A204.1 (cell line): ENCODE data around the gene UNC5CL.

Source experiments
- FAIRE-seq: peaks from 2 replicates; lab custom pipeline; 2012; peaks lifted over from hg19 to GRCh38; lab: Jason Lieb, UNC

The UNC5CL gene

DNA sequence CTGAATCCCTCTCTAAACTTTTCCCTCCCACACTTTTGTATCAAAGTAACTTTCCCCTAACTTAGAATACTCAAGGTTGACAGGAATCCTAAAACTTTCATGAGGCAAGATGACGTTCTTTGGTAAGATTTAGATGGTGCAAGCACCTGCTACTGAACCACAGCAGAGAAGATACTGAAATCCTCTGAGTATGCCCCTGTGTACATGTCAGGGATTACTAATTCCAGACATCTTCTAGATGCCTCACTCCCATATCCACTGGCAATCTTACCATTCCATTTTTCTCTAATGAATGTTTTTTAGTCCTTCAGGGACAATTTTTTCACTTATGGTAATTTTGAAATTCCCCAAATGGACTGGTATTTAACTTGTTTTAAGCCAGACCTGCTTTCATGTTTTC is 23.0 kb upstream of the UNC5CL start:
- no peak for FAIRE-seq

DNA sequence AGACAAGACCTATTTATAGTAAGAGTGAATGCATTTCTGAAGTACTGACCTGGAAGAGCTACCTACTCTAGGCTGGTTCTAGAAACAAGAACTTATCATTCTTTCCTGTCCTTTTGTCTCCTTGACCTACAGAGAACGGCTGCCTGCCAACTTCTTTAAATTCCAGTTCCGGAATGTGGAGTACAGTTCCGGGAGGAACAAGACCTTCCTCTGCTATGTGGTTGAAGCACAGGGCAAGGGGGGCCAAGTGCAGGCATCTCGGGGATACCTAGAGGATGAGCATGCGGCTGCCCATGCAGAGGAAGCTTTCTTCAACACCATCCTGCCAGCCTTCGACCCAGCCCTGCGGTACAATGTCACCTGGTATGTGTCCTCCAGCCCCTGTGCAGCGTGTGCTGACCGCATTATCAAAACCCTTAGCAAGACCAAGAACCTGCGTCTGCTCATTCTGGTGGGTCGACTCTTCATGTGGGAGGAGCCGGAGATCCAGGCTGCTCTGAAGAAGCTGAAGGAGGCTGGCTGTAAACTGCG is 22.2 kb upstream of the UNC5CL start:
- FAIRE-seq, result no peak

DNA sequence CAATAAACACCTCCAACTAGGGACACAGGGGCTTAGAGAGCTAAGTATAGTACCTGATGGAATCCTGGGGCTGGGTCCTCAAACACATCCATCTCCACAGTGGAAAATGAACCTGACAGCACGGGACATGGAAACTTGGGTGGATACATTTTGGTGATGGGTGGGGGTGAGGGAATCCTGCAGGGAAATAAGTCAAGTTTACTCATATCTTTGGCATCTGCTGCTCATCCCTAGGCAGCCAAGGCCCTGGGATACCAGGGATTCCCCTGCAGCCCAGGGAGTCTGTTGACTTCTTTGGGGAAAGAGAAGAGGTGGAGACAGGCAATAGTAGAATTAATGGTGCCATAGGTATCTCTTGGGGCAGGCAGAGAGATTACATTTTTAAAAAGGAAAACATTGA is 20.5 kb upstream of the UNC5CL start:
- no peak for FAIRE-seq

DNA sequence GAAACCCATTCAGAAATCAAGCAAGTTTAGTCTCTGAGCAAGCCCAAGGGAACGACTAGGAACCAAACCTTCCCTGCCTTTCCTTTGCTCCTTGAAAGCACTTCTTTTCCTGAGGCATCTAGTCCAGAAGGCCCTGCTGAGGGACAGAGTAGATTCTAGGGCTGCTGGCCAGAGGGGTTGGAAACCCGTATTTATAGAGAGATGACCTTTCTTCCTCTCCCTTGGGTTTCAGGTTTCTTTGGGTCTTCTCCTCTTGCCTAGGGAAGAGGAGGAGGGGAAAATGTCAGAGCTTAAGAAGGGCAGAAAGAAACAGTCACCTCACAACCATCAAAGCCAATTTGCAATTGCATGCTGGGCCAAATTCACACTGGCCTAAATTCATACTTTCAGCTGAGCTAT is 19.8 kb upstream of the UNC5CL start:
- no peak for FAIRE-seq

DNA sequence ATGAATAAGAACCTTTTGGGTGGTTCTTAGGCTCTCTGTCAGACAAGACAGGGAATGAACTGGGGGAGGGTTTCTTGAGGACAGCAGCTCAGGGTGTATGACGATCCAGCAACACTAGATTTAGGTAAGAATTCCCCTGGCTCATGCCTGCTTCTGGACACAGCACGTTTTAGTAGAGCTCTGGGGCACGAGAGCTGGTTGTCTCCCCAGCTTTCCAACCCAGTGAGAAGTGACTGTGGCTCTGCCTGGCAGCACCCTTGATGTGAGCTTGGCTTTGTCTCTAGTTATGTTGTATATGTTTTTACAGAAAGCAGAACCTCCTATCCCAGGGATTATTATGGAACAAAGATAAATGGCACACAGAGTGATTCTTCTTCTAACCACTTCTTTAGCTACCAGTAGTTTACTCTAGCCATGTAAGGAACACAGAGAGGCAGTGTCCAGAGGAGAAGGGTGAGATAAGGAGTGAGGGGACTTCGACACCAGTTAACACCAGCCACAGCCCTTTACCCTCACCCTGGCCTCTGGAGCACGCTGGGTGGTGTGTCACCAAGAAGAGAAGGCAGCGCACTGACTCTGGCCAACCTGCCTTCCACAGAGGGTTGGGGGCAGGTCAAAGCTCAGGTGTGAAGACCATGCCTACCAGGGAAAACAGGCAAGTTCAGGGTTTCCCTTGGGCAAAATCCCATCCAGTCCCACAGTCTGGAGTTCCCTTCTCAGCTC is 17.9 kb upstream of the UNC5CL start:
- FAIRE-seq, result no peak

DNA sequence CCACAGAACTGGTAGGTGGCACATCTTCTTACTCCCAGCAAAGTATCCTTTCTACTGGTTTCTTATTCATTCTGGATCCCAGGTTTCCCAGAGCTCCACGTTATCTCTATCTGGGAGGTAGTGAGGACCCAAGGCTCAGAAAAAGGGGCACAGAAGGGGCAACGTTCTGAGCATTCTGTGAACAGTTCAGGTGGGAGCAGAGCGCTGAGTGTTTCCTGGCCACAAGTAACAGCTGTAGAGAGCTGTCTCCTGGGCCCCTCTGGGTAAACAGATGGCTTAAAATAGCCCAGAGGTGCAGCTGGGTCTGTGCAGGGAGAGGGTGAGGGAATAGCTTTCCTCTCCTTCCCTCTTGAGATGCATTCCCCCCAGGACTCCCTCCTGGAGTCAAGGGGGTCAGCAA is 16.1 kb upstream of the UNC5CL start:
- no peak for FAIRE-seq

DNA sequence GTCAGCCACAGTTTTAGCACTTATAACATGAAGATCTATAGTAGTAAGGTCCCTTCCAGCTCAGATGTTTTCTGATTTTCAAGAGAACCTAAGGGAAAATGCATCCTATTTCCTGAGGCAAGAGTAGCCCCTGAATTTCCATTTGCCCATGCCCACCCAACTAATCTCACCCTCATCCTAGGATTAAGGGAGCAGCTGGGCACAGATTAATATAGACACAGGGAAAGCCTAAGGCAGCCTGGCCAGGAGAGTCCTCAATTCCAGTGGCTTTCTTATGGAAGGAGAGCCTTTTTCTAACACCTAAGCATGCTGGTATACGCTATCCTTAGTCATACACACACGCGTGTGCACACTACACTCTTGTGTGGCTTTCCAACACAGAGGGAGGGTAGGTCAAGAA is 15.5 kb upstream of the UNC5CL start:
- no peak for FAIRE-seq

DNA sequence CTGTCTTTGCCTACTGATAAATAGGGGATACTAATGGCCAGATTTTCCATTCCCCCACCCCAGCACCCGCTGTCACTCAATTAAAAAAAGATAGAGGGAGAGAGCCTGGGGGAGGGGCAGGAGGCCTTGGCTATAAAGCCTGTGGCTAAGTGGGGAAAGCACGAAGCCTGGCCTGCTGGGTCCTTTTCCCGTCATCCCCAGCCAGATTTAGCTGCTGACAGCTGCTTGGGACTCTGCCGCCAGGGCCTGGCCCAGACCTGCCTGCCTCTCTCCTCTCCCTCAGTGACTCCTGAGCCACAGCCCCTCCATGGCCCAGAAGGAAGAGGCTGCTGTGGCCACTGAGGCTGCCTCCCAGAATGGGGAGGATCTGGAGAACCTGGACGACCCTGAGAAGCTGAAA is 14.0 kb upstream of the UNC5CL start, which contains the start of gene APOBEC2:
APOBEC2 (plus strand) TSS at position 162 of the 400 bp plus-strand sequence; CDS start at position 308, 146 bp downstream.
- no peak for FAIRE-seq

DNA sequence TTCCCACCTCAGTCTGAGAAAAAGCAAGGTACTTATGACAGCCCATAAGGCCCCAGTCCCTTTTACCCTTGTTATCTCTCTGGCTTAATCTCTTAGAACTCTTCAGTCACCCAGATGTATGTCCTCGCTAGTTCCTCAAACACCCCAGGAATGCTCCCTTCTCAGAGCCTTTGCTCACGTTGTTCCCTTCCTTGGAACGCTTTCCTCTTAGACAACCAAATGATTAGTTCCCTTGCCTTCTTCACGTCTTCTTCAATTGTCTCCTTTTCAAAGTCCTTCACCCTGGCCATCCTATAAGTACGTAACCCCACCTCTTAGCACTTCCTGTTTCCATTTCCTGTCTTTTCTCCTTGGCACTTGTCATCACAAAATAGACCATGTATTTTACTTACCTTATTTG is 12.9 kb upstream of the UNC5CL start:
- no peak for FAIRE-seq

DNA sequence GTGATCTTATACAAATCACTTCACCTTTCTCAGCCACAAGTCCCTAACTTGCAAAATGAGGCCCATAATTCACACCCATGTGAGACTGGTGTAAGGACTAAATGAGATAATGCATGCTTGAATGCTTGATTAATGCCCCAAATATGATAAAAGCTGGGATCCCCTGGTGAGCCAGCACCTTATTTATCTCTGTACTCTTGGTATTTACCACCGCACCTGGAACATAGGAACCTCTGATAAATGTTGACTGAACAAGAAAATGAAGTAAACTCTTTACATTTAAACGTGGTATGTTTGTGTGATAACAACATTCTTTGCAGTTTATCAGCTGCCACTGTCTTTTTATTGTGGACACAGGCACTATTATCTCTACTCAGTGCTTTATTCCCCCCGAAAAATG is 11.5 kb upstream of the UNC5CL start:
- FAIRE-seq, result no peak

DNA sequence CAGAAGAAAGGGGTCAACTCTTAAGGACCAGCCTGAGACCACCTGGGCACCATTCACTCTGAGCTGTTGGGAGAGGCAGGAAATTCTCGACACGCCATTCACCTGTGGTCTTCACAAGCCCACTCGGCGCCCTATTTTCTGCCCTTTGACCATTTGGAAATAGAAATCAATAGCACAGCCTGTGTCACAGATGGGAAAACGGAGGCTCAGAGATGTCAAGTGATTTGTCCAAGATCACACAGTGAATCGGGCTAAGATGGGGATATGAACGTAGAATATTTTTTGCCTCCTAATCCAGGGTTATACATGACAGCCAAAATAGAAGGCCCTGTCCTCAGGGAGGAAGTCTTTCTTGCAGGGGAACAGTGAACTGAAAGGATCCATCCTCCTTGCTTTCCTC is 10.9 kb upstream of the UNC5CL start:
- FAIRE-seq, result no peak

DNA sequence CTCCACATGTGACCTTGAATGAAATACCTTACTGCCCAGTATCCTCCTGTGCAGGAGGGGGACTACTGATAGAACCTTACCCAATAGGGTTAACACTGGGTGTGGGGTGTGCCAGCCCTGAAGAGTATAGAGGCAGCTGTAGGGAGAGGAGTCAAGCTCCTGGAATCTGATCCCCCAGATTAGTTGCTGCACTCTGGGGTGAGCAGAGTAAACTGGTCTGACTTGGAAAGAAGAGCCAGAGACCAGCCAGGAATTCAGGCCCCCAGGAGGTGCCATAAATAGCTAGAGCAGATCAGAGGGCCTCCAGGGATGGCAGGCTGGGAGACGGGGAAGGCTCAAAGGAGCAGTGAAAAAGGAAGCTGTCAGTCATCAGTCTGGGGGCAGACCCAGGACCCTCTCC is 10.5 kb upstream of the UNC5CL start:
- no peak for FAIRE-seq

DNA sequence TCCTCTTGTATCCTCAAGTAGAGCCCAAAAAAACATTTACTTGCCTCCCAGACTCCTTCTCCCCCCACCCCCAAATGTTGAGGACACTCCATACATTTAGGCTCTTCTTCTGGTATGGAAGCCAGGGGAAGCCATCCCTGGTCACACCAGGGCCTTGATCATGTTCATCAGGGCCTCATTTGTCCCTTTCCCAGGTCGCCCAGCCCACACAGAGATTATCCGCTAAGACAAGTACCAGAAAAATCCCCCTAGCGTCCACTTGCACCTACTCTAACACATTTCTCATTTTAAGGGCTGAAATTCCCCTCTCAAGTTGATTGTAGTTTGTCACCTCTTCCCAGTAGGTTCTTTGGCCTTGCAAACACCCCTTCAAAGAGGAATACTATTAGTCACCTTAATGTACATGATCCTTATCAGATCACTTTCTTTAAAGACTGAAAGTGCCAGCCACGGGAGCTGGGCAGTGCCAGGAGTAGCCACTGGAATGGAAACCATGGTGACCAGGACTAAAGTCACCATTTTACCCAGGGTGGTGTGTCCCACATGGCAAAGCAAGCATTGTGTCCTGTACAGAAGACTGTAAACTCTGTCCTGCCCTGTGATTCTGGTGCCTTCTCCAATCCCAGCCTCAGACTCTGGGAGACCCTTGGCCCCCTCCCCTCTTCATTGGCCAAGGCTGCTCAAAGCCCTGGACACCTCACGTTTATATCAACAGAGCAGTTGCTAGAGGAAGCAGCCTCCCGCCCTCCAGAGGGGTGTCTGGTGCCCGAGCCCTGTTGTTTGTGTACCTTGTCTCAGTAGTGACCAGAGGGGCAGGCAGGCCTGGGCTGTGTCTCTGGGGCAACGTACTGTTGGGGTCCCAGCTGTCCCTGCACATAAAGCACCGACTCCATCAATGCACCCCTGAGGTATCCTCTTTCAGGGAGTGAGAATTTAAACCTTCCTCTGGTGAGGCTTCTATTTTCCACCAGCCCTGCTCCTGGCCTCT is 9.0 kb upstream of the UNC5CL start:
- FAIRE-seq, result no peak

DNA sequence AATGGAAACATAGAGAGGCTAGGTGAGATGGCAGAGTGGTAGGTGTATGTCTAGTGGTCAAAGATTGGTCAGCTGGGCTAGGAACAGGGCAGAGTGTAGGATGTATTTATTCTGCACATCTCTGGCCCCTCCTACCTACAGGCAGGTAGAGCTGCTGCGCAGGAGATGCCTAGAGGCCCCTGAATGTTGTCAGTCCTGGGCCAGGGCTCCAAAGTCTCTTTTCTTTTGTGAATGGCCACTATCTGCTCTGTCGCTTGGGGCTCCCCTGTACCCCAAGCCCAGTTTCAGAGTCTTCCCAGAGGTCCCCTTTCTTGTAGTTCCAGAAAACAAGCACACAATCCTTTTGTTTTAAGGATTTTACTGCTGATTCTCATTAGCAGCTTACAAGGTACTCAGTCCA is 8.3 kb upstream of the UNC5CL start:
- no peak for FAIRE-seq

DNA sequence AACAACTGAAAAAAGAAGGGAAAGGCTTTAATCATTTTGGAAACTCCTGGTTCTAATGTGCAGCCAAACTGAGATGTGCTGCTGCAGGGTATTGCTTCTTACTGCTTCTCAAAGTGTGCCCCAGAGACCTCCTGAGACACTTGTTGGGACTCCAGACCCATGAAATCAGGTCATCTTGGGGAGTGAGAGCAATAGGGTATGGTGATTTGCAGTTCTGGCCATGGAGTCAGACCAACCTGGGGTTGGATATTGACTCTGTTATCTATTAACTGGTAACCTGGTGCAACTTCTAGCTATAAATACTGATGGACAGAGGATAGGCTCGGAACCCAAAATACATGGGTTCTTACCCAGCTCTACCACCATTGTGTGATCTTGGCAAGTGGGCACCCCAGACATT is 7.1 kb upstream of the UNC5CL start:
- FAIRE-seq, result no peak

DNA sequence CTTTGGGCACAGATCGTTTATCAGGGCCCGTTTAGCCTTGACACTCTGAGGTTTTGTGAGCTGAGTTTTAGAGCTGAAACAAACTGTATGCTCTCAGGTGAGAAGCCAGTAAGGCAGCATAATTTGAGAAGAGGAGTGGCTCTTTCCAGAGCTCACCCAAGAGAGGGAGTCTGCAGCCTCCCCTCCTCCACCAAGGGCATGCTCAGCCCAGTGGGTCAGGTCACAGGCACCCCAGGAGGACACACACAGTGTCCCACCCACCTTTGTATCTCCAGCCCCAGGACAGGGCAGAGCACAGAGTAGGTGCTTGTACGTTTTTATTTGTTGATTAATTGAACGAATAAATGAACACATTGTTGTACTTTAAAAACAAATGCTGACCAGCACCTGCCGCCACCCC is 6.6 kb upstream of the UNC5CL start:
- no peak for FAIRE-seq

DNA sequence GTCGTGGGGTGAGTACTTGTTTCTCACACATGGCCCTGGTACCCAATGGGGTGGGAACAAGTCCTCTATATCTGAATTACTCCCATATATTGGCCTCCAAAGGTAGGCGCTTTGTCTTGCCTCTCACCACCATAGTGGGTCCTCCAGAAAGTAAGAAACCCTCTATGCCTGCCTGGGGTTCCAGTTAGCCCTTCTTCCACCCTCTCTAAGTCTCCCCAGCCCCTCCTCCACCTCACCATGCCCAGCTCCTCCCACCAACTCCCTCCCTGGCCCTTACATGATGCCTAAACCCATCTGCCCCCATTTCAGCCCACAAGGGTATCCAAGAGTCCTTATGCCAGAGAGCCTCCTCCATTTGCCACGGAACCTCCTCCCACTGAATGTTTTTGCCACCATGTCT is 4.1 kb upstream of the UNC5CL start:
- FAIRE-seq, result no peak

DNA sequence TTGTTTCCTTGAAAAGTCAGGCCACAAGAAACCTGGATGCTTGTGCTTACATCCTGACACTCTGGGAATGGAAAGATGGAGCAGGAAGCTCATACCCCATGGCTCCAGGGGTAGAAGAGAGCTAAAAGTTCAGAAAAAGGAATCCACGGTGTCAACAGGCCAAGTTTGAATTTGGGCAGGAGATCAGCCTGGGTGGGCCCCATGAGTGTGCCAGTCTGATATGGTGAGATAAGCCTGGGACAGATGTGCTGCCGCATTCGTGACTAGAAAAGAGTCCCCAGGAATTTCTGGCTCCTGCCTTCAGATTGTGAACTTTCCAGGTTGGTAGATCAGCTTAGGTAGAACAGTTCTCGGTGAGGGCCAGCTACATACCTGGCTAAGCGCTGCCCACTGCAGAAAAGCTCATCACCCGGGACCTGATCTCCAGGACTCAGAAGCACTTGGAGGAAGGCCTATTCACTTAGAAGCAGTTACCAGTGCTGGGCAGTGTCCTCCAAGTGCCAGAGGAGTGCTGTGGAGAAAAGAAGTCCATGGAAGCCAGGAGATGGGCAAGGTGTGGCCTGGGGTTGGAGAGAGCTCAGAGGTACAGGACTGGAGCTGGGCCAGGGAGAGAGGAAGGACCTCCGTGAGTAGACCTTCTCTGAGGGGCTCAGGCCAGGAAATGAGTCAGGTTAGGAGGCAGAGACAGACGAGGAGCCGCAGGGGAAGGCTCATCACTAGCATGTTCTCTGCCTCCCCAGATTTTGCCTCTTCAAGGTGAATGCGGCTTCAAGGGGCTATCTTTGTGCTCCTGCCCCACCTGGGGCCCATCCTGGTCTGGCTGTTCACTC is 3.4 kb upstream of the UNC5CL start, which contains the start of gene TSPO2:
TSPO2 (plus strand) TSS at position 242 of the 830 bp plus-strand sequence; CDS start at position 761, 519 bp downstream.
- no peak for FAIRE-seq

DNA sequence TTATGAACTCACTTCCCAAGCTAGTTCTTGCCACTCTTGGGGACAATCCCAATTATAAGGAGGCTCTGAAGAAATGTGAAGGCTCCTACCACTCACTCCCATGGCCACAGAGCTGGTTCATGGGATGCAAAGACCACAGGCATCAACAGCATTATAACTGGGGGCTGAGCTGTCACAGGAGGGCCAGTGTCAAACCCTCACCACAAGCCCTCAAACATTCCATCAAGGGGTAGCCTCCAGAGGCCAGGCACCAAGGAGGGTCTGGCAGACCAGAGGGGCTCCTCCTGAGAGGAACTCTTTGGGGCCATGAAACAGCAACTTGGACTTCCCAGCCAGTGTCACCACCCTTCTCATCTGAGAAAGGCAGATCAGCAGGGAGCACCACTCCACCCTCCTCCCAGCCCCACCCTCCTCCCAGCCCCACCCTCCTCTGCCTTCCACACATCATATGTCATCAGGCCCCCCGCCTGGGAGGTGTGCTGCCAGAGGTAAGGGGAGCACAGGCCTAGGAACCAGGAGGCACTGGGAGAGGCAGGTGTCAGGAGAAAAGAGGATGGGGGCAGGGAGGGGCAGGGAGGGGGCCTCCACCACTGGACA is 2.0 kb upstream of the UNC5CL start:
- no peak for FAIRE-seq

DNA sequence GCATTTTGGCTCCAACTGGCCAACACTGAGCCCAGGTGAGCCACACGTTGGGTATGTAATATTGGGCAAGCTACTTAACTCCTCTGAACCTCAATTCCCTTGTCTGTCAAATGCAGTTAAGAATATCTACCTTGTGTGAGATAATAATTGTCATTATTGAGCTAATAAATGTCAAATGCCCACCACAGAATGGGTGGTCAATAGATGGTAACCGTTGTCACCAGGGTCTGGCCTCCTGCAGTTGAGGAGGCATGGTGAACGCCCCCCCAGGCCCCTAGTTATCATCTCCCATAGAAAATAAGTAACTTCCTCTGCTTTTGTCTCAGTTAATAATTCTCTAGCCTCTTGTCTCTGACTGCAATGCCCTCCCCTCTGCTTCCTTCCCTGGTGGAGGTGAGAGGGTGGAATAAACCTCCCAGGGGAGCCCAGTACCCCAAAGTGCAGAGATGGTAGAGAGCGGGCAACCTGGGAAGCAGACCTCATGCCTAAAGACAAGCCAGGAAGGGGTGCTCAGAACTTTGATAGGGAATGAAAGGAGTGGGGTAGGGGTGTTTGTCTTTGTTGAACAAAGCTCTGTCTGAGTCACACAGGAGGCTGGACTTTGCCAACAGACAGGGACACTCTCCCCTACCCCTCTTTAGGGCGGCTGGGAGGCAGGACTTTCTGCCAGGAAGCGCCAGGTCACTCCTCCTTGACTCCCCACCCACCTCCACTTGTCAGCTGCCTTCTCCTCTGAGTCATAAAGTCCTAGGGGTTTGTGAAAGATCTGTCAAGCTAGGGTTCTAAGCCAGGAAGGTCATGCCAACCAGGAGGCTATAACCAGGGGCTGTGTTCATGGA is 1.3 kb upstream of the UNC5CL start:
- FAIRE-seq, result no peak

DNA sequence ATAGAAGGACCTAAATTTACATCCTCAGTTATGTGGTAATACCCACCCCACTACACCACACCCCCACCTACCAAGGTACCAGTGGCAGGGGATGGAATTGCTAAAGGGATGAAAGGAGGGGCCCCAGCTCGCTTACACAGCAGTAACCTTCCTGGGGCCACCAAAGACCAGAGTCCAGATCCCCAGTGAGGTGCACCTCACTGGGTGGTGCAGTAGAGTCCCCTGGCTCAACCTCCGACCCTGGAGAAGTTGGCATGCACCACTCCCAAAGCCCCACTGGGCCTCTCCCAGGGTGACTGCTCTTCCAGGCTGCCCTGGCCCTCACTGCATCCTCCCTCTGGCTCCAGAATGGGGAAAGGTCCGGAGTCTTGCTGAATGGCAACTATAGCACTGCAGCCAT is 816 bp downstream of the UNC5CL start:
- FAIRE-seq, result no peak
